LHCN-M2 (cell line): ENCODE results near the gene TYK2. TPM values are rescaled to one million over a fixed set of nuclear protein-coding genes. Genes with fewer than 3 reads are reported as not detected.
"Not testable (repeated sequence)": the region's sequence is repeated elsewhere in the genome, so short reads cannot be mapped to it uniquely, and the experiment has no call there.

ENCODE experiments used
- DNase-seq: peaks from one replicate; pipeline ENCODE4 v3.0.0-alpha.2; 2012; ENCODE audit warnings: low read depth
- total RNA-seq: library from RNA; depleted of rRNA; stranded (reverse); fragments of >200 nt; gene quantifications from 2 replicates; pipeline ENCODE4 v1.2.3, GENCODE V29; 2014

The TYK2 gene
- total RNA-seq, 1 experiment from 2014 or later = 78.5 TPM

DNA sequence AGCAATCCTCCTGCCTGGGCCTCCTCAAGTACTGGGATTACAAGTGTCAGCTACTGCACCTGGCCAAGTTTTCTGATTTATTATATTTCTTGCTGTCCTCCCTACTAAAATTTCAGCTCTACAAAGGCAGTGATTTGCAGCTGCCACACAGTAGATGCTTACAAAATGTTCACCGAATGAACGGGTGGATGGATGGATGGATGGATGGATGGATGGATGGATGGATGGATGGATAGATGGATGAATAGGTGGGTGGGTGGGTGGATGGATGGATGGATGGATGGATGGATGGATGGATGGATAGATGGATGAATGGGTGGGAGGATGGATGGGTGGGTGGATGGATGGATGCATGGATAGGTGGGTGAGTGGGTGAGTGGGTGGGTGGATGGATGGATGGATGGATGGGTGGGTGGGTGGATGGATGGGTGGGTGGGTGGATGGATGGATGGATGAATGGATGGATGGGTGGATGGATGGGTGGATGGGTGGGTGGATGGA, 3.2 kb downstream of the TYK2 start:
- DNase-seq = not testable (repeated sequence)

DNA sequence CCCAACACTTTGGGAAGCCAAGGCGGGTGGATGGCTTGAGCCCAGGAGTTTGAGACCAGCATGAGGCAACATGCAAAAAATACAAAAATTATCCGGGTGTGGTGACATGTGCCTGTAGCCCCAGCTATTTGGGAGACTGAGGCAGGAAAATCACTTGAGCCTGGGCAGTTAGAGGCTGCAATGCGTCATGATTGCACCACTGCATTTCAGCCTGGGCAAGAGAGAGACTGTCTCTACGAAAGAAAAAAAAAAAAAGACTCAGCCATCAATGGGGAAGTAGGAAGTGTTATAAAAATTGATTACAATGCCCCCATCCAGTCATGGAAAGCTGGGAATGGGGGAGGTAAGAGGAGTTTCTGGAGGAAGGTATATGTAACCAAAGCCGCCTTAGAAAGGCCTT, 5.4 kb downstream of the TYK2 start:
- no peak for DNase-seq

DNA sequence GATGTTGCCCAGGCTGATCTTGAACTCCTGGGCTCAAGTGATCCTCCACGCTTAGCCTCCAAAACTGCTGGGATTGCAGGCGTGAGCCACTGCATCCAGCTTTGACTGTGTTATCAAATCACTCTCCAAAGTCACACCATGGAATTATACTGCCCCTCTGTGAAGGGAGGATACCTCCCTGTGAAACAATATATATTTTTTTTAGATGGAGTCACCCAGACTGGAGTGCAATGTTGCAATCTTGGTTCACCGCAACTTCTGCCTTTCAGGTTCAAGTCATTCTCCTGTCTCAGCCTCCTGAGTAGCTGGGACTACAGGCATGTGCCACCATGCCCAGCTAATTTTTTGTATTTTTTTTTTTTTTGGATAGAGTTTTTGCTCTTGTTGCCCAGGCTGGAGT, 7.7 kb downstream of the TYK2 start:
- DNase-seq = no peak

DNA sequence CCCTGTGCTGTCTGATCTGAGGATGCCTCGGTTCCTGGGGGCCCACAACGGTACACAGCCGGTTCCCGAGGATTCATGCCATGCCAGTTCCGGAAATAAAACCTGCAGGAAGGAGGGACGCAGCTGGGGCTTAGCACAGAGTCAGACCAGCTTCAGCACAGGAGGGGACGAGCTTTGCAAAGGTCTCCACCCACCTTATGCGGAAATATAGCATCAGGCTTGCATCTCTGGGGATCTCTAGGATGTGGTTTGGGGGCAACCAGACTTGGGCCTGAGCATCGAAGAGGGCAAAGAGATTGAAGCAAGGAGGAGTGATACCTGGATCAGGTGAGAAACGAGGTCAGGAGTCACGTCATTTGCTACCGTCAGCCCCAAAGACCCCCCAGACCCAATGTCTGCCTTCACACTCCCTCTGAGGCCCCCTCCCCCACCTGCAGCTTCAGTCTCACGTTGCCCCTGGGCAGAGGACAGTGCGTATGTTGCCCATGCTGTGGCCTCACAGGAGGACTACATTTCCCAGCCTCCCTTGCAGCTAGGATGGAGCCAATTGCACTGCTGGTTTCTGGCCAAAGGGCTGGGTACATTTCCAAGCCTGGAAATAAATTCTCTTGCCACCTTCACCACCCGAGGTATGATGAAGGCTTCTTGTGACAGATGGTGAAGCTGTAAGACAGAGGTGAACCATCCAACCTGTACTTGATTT, 12.1 kb downstream of the TYK2 start:
- no peak for DNase-seq

DNA sequence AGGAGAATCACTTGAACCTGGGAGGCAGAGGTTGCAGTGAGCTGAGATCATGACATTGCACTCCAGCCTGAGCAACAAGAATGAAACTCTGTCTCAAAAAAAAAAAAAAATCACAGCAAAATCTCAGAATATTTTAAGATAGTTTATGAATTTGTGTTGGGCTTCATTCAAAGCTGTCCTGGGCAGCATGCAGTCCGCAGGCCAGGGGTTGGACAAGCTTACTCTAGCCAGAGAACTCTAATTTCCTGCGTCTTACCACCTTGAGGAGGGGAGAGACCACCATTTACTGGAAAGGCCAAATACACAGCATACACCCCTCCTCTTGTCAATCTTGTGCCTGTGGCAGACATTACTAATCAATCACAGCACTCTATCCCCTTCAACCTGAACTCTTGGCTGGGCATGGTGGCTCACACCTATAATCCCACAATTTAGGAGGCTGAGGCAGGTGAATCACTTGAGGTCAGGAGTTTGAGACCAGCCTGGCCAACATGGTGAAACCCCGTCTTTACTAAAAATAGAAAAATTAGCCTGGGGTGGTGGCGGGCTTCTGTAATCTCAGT, 13.3 kb downstream of the TYK2 start:
- not testable (repeated sequence) for DNase-seq

DNA sequence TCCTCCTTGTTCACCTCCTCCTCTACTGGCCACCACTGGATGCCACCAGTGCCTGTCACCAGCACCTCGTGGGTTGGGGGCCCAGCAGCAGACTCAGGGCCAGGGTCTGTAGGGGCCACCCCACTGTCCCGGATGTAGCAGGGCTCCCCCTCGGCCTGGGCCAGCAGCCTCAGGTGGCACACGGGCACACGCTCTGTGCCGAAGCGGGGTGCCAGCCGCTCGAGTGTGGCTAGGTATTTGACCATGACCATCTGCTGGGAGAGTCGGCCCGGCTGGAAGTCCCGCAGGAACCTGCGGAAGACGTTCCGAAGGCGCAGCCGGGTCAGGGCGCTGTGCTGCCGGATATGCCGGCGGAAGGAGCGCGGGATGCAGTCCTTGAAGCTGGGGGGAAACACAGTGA, 14.9 kb downstream of the TYK2 start:
- DNase-seq = no peak

DNA sequence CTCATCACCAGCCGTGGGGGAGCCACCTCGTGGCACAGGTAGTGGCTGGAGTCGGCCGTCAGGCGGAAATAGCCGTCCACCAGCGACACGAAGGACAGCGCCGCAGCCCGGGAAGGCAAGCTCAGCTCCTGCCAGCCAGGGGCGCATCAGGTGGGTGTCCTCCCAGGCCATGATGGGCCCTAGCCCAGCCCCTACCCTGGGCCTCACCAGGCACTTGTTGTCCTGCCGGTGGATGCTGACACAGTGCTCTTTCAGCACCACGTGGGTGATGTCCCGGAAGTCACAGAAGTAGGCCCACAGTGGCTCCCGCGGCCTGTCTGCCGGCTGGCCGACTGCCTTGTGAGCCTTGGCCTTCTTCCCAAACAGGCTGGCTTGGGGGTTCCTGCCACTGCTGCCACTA, 15.7 kb downstream of the TYK2 start:
- no peak for DNase-seq

DNA sequence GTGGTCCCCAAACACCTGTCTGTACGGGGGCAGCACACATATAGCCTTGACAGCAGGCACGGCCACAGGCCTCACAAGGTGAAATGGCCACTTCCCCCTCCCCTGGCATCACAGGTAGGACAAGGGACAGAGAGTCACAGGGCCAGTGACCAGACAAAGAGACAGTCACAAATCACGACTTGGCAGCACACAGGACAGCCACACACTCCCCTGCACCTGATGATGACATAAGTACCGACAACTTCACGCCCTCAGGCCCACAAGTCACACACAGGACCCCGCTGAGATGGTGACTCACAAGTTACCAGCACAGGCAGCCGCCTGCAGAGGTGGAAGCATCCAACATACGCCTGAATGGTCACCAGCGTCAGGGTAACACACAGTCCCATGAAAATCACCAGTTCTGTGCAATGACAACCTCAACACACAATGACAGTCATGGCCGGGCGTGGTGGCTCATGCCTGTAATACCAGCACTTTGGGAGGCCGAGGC, 16.5 kb downstream of the TYK2 start:
- DNase-seq = no peak

DNA sequence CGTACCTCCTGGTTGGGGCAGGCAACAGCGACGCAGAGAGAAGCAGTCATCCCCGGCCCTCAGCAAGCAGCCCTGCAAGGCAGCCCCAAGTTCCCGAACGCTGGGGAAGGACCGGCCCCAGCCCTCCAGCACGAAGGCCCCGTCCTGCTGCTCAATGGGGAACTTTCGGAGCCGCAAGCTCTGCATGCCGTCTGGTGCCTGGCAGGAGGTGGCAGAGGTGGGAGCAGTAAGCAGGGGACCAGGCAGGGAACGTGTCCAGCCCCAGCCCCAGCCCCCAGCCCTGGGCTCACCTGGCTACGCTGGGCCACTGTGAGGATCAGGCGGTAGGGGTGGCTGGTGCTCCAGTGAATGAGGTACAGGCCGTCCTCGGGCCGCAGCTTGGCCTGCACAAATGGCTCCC, 18.1 kb downstream of the TYK2 start:
- DNase-seq = no peak

DNA sequence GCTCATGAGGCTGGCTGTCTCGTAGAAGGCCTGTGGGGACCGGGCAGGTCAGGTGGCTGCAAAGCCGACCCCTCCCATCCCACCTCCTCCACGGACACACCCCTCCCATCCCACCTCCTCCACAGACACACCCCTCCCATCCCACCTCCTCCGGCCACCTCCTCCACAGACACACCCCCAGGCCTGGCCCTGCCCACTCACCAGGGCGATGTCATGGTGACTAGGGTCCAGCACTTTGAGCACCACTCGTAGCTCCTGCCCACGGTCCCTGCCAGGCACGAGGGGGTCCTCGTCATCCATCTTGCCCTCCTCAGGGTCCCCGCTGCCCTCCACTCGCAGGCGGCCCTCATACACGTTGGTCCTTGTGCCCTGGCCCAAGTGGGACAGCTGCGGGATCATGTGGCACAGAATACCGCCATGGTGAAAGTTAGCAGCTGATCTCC, 18.8 kb downstream of the TYK2 start:
- no peak for DNase-seq

DNA sequence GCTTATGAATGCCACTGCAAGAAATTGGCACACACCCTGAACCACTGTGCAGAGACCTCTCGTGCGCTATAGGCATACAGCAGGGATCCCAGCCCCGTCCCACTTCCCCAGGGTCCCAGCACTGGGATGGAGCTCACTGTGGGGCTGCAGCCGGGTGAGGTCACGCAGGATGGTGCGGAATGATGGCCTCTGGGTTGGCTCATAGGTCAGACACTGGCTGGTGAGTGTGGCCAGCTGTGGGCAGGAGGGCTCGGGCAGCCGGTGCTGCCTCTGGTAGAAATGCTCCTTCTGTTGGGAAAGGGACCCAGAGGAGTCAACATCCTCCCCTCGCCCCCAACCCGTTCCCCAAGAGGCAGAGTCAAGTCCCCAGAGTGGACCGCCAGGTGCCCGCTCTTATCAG, 23.9 kb downstream of the TYK2 start:
- DNase-seq = no peak

DNA sequence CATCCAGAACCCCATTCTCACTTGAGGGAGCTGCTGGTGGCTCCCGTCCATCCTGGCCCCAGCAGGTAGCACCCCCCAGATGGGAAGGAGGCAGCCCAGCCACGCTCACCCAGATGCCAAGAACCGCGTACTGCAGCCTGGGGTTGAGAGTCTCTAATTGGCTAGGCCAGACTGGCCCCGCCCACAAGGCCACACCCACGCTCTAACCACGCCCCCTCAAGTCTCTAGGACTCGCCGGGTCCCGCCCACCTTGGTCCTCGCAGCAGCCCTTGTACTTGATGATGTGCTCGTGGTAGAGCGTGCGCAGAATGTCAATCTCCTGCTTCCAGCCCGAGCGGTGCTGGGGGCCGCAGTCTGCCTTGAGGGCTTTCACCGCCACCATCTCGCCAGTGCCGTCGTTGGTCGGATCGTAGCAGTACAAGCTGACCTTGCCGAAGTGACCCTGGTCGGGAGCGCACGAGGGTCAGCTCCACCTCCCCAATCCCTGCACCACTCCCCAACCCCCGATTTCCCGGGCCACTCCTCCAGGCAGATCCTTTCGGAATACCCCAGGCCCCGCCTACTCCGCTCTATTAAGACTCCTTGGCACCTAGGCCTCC, 26.5 kb downstream of the TYK2 start:
- no peak for DNase-seq

DNA sequence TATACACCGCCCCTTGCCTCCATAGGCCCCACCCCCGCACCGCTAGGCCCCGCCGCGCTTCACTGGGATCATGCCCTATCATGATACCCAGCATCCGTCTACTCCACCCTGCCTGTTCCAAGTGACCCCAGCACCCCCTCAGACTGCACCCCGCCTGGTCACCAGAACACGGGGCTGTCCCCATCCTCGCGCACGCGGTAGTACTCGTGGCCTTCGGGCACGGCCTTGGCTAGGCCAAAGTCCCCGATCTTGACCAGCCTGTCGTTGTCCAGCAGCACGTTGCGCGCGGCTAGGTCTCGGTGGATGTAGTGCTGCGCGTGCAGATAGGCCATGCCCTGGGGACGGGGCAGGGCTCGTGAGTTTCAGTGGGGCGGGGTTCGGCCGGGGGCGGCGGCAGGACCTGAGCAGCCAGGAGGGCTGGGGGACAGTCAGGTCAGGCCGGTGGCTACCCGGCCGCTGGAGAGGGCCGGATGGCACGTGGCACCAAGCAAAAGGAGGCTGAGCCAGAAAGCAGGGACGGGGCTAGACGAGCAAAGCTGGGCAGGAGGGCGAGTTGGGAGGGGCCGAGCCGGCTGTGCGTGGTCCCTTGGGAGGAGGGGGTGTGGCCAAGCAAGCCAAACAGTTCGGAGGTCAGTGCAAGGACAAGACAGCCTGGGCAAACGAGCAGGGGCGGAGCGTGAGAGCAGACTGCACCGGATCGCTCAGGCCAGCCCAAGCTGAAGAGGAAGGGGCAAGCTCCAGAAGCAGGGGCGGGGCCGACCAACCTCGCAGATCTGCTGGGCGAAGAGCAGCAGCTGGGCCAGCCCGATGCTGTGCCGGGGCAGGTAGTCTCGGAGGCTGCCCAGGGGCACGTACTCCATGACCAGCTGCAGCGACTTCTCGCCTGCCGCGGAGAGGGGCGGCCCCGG, 27.4 kb downstream of the TYK2 start:
- DNase-seq = no peak

DNA sequence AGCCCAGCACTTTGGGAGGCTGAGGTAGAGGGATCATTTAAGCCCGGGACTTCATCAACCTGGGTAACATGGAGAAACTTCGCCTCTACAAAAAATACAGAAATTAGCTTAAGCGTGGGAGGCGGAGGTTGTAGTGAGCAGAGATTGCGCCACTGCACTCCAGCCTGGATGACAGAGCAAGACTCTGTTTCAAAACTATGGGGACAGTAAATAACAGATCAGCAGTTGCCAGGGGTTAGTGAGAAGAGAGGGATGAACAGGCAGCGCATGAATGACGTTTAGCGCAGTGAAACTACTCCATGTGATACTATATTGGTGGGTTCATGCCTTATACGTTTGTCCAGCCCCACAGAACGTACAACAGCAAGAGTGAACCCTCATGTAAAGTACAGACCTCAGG, 33.9 kb downstream of the TYK2 start:
- DNase-seq = no peak

DNA sequence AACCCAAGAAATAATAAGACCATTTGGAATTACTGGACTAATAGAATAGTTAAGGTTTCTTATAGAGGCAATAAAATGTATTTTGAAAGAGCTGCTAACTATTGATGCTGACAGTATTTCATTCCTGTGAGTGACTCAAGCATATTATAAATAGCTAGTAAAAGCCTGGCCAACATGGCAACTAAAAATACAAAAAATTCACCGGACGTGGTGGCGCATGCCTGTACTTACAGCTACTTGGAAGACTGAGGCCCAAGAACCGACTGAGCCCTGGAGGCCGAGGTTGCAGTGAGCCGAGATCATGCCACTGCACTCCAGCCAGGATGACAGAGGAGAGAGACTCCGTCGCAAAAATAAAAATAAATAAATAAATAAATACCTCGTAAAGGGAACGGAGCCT, 35.6 kb downstream of the TYK2 start:
- DNase-seq = no peak

DNA sequence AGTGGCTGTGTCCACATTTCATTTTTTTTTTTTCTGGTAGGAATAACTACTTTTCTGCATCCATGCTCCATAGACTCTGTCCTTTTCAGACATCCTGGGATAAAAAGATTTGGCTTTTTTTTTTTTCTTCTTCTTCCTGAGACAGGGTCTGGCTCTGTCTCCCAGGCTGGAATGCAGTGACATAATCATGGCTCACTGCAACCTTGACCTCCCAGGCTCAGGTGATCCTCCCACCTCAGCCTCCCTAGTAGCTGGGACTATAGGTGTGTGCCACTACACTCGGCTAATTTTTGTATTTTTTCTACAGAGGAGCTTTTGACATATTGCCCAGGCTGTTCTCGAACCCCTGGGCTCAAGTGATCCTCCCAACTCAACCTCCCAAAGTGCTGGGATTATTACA, 36.9 kb downstream of the TYK2 start:
- no peak for DNase-seq

DNA sequence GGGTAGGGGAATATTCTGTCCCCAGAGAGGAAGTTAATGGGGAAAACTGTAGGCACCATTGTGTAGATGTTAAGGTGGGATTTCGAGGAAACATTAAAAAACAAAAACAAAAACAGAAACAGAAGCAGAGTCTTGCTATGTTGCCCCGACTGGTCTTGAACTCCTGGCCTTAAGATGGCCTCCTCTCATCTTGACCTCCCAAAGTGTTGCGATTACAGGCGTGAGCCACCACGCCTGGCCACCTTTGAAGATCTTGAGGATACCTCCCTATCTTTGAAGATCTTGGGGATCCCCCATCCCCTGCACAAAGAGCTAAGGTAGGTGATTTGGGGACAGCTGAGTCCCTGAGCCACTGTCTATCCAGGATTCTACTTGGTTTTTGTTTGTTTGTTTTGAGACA, 40.4 kb downstream of the TYK2 start:
- DNase-seq = no peak

DNA sequence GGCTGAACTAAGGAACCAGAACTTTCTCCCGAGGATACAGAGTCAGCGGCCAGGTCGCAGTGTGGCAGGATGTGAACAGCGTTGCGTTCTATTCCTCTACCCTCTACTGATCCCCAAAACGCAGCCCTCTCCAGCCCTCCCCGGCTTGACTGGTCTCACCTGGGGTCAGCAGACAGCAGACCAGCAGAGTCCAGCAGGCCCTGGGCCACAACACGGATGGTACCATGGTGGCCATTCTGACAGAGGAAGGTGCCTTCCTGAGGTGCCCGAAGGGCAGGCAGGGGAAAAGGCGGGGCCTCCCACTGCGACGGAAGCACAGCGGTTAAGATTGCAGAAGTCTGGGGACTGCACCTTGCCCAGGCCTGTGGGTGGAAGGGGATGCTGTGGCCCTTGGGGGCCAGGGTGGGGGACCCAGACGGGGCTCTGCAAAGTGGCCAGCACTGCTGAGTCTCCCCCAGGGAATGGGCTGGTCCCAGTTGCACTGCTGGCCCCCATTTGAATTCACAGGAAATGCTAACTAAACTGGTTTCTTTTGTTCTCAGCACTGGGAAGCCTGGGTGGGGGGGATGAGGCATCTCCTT, 40.9 kb downstream of the TYK2 start, which contains the start of gene ICAM3:
ICAM3 (minus strand) TSS at position 245 of the 581 bp plus-strand sequence; CDS start at position 235, 10 bp downstream.
- DNase-seq = no peak

DNA sequence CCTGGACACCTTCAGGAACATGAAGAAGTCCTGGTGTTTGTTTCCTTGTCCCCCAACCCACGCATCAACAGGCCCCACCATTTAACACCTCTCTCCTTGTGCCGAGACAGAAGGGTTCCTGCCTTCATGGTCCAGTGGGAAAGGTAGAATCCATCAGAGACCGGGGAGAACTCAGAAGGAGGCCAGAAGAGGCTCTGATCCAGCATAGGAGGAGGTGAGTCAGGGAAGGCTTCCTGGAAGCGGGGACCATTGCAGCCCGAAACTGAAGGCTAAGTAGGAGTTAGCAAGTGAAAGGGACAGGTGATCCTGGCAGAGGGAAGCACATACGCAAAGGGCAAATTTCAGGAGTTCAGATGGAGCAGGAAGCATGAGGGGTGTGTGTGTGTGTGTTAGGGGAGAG, 41.4 kb downstream of the TYK2 start:
- no peak for DNase-seq

DNA sequence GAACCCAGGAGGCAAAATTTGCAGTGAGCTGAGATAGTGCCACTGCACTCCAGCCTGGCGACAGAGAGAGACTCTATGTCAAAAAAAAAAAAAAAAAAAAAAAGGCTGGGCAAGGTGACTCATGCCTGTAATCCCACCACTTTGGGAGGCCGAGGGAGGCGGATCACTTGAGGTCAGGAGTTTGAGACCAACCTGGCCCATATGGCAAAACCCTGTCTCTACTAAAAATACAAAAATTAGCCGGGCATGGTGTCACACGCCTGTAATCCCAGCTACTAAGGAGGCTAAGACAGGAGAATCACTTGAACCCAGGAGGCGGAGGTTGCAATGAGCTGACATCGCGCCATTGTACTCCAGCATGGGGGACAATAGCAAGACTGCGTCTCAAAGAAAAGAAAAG, 43.6 kb downstream of the TYK2 start:
- not testable (repeated sequence) for DNase-seq

DNA sequence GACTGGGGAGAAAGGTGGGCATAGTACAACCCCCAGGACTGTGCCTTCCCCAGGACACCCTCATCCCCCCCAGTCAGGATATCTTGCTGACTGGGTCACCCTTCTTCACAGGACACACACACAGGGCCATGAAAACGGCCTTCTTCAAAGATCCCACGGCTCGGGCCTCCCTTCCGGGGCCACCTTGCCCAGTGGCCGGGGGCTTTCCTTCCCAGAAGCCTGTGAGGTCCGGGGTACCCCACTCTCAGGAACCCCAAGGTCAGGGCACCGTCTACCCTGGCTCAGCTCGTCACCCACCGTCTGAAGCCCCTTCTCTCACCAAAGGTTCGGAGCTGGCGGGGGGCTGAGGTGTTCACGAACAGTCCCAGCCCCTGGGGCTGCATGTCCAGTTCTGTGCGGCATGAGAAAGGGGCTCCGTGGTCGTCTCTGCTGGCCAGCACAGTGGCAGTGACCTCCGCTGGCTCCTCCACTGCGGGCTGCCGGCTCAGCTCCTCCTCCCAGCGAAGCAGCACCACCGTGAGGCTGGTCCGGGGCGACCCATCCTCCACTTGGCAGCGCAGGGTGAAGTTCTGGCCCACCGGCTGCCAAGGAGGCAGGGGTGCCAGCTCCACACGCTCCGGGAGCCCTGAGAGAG, 44.9 kb downstream of the TYK2 start:
- DNase-seq = no peak
